KMS-11 (cell line): ENCODE measurements around the gene TOB1.

Source experiments
- H2AFZ ChIP-seq: fragments of 200-600 bp; sonication (generic); 2 replicates; pipeline ENCODE4 v1.6.1; 2016; ENCODE audit warnings: antibody characterized with exemption, mixed run types, low read depth
- H3K27ac ChIP-seq: fragments of 200-600 bp; sonication (generic); 2 replicates; pipeline ENCODE4 v1.6.1; 2016; ENCODE audit warnings: mild to moderate bottlenecking, mixed run types
- H3K27me3 ChIP-seq: fragments of 200-600 bp; sonication (generic); 2 replicates; pipeline ENCODE4 v1.6.1; 2017; ENCODE audit warnings: mild to moderate bottlenecking, low read depth, mixed run types, moderate library complexity; ENCODE audit not compliant: insufficient read depth
- H3K36me3 ChIP-seq: fragments of 200-600 bp; sonication (generic); 2 replicates; pipeline ENCODE4 v1.6.1; 2017; ENCODE audit warnings: mild to moderate bottlenecking, mixed run types; ENCODE audit not compliant: insufficient read depth
- H3K4me1 ChIP-seq: fragments of 200-600 bp; sonication (generic); 2 replicates; pipeline ENCODE4 v1.6.1; 2016; ENCODE audit warnings: mild to moderate bottlenecking, low read depth, mixed run types; ENCODE audit not compliant: poor library complexity, severe bottlenecking
- H3K4me2 ChIP-seq: fragments of 200-600 bp; sonication (generic); 2 replicates; pipeline ENCODE4 v1.7.0; 2016; ENCODE audit warnings: mild to moderate bottlenecking, mixed run types
- H3K4me3 ChIP-seq: fragments of 200-600 bp; sonication (generic); IDR thresholded peaks from 2 replicates; pipeline ENCODE4 v1.6.1; 2017; ENCODE audit warnings: low read depth, low read length, mixed read lengths; ENCODE audit not compliant: insufficient read depth
- H3K79me2 ChIP-seq: fragments of 200-600 bp; sonication (generic); 2 replicates; pipeline ENCODE4 v1.6.1; 2016; ENCODE audit warnings: low read depth, mixed run types; ENCODE audit not compliant: insufficient read depth
- H3K9ac ChIP-seq: fragments of 200-600 bp; sonication (generic); 2 replicates; pipeline ENCODE4 v1.6.1; 2016; ENCODE audit warnings: mild to moderate bottlenecking, mixed run types
- H4K20me1 ChIP-seq: fragments of 200-600 bp; sonication (generic); 2 replicates; pipeline ENCODE4 v1.6.1; 2016; ENCODE audit warnings: mild to moderate bottlenecking, mixed run types; ENCODE audit not compliant: insufficient read depth
- CTCF ChIP-seq: fragments of 200-600 bp; sonication (generic); conservative IDR thresholded peaks from 2 replicates; pipeline ENCODE4 v1.6.1; 2017; ENCODE audit warnings: low read depth, mild to moderate bottlenecking, antibody characterized with exemption, low read length, moderate library complexity, mixed read lengths

Gene TOB1

GRCh38 chr17:50835301-50836234, 30.6 kb downstream of the TOB1 start, which contains the start of gene WFIKKN2:
TSS of gene WFIKKN2 (plus strand) at chr17:50835586. CDS start at chr17:50835938, 352 bp downstream.
- Histone ChIP-seq H3K36me3 (no peaks in the 10 kb centered on the region), H3K9ac (no peak within 1 kb of the TSS), H4K20me1 (no peaks in the 10 kb centered on the region), H3K4me1 (no peaks in the 10 kb centered on the region), H3K27me3 (no peaks in the 10 kb centered on the region), H3K79me2 (no peaks in the 10 kb centered on the region), H3K27ac (no peak within 1 kb of the TSS), H2AFZ (no peak within 1 kb of the TSS), H3K4me2 (no peak within 1 kb of the TSS), H3K4me3 (no peak within 1 kb of the TSS)
- no peak for TF ChIP-seq CTCF

GRCh38 chr17:50834429-50835300, 31.5 kb downstream of the TOB1 start:
- Histone ChIP-seq H3K27me3 (no peaks in the 10 kb centered on the region), H3K79me2 (no peaks in the 10 kb centered on the region), H3K36me3 (no peaks in the 10 kb centered on the region), H3K4me3 (no peak overlapping the region), H3K4me2 (no peak overlapping the region), H4K20me1 (no peaks in the 10 kb centered on the region), H3K4me1 (peaks cover 6% of the 10 kb centered on the region), H3K9ac (no peak overlapping the region), H3K27ac (no peak overlapping the region), H2AFZ (no peak overlapping the region)
- no peak for TF ChIP-seq CTCF

GRCh38 chr17:50833510-50834428, 32.4 kb downstream of the TOB1 start:
- Histone ChIP-seq H4K20me1 (no peaks in the 10 kb centered on the region), H3K79me2 (no peaks in the 10 kb centered on the region), H3K4me3 (no peak overlapping the region), H3K27me3 (no peaks in the 10 kb centered on the region), H3K36me3 (no peaks in the 10 kb centered on the region), H3K4me2 (no peak overlapping the region), H2AFZ (no peak overlapping the region), H3K4me1 (peaks cover 15% of the 10 kb centered on the region), H3K27ac (no peak overlapping the region), H3K9ac (no peak overlapping the region)
- TF ChIP-seq CTCF = no peak

- H3K27me3 ChIP-seq = no peaks in the 10 kb centered on the region
- no peak for TF ChIP-seq CTCF
- H3K9ac ChIP-seq = no peak overlapping the region
- no peaks in the 10 kb centered on the region for H3K36me3 ChIP-seq
- no peak overlapping the region for H2AFZ ChIP-seq
- no peak overlapping the region for H3K4me2 ChIP-seq
- no peak overlapping the region for H3K4me3 ChIP-seq
- H3K79me2 ChIP-seq = no peaks in the 10 kb centered on the region
- peaks cover 23% of the 10 kb centered on the region for H3K4me1 ChIP-seq
- H3K27ac ChIP-seq = no peak overlapping the region
- H4K20me1 ChIP-seq = no peaks in the 10 kb centered on the region
These were observed 33.2 kb downstream of the TOB1 start for GRCh38 chr17:50832864-50833381.
